NCI-H128 (cell line): ENCODE results near the gene SP6.
A peak's percentile ranks its signal among the peaks of the same experiment; 100 is the strongest.

Source experiments
- DNase-seq: peaks from one replicate; lab custom pipeline; 2025; ENCODE audit not compliant: unreplicated experiment; lab: John Stamatoyannopoulos, UW

SP6 gene

GRCh38 chr17:47857551-47858455 lies 6.8 kb upstream of the SP6 start:
- DNase-seq = no peak

- no peak for DNase-seq
These were observed 5.9 kb upstream of the SP6 start for GRCh38 chr17:47856830-47857229.

GRCh38 chr17:47855737-47856136 lies 4.8 kb upstream of the SP6 start:
- DNase-seq = no peak

- DNase-seq = no peak
These were observed 2.7 kb upstream of the SP6 start for GRCh38 chr17:47853616-47854015.

- DNase-seq = no peak
These were observed 1.4 kb upstream of the SP6 start for GRCh38 chr17:47852113-47852949.

- DNase-seq = no peak
These were observed 775 bp upstream of the SP6 start for GRCh38 chr17:47851764-47852112.

GRCh38 chr17:47850373-47850691 lies 631 bp downstream of the SP6 start:
- DNase-seq = no peak

- no peak for DNase-seq
These were observed 2.8 kb downstream of the SP6 start for GRCh38 chr17:47848198-47848513.

GRCh38 chr17:47847341-47848197 lies 3.4 kb downstream of the SP6 start:
- DNase-seq = no peak

GRCh38 chr17:47846716-47847340 lies 4.1 kb downstream of the SP6 start:
- DNase-seq = no peak

- no peak for DNase-seq
These were observed 5.3 kb downstream of the SP6 start for GRCh38 chr17:47845716-47846075.

GRCh38 chr17:47844814-47845715 lies 5.9 kb downstream of the SP6 start:
- DNase-seq = no peak

- DNase-seq = no peak
These were observed 6.7 kb downstream of the SP6 start for GRCh38 chr17:47844227-47844626.

GRCh38 chr17:47843391-47843730 lies 7.6 kb downstream of the SP6 start:
- DNase-seq = no peak

- DNase-seq = no peak
These were observed 9.3 kb downstream of the SP6 start for GRCh38 chr17:47841488-47842291.

- DNase-seq = peak; percentile 65
These were observed 10.0 kb downstream of the SP6 start, which contains the start of gene SCRN2 for GRCh38 chr17:47840742-47841487. Gene SCRN2, minus strand, starts transcription at chr17:47841273. Its CDS starts 430 bp downstream, at chr17:47840843.

- DNase-seq = no peak
These were observed 10.8 kb downstream of the SP6 start for GRCh38 chr17:47840001-47840741.

GRCh38 chr17:47839071-47839470 lies 11.9 kb downstream of the SP6 start:
- DNase-seq = no peak
